GM18505 (cell line): ENCODE results near the gene SLC6A18.
"Not testable (repeated sequence)": the region's sequence is repeated elsewhere in the genome, so short reads cannot be mapped to it uniquely, and the experiment has no call there.

Source experiments
- ATAC-seq: cut with Tn5 transposase; IDR thresholded peaks from one replicate; pipeline ENCODE4 v1.9.1; 2021; ENCODE audit not compliant: unreplicated experiment
- POLR2A ChIP-seq: IDR thresholded peaks from 4 replicates; pipeline ENCODE4 v1.6.1; 2011; ENCODE audit warnings: borderline replicate concordance; ENCODE audit not compliant: insufficient read depth, insufficient read length; ENCODE audit errors: extremely low read depth

The SLC6A18 gene

DNA sequence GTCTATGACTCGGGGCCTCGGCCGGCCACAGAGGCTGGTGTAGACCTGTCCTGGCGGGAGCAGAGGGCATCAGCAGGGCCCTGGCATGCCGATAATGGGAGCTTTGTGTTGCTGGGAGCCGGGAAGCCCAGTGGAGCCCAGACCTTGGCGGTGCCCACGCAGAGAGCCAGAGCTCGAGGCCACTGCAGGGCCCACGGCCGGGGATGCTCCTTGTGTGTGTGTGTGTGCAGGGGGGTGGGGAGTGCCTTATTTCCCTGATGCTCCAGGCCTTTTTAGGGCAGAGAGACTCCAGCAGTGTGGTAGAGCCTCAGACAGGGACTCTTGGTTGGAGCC lies 5.4 kb upstream of the SLC6A18 start:
- no peak for ATAC-seq
- TF ChIP-seq POLR2A, result no peak

- no peak for ATAC-seq
- TF ChIP-seq POLR2A, result no peak
These were observed 4.8 kb upstream of the SLC6A18 start for GRCh38 chr5:1220351-1220750.

GRCh38 chr5:1220831-1221230 lies 4.3 kb upstream of the SLC6A18 start:
- ATAC-seq, result no peak
- TF ChIP-seq POLR2A, result no peak

GRCh38 chr5:1221721-1222120 lies 3.5 kb upstream of the SLC6A18 start:
- TF ChIP-seq POLR2A, result no peak
- ATAC-seq, result no peak

GRCh38 chr5:1222147-1222546 lies 3.0 kb upstream of the SLC6A18 start:
- no peak for TF ChIP-seq POLR2A
- ATAC-seq, result no peak

GRCh38 chr5:1222621-1223277 lies 2.4 kb upstream of the SLC6A18 start:
- no peak for TF ChIP-seq POLR2A

DNA sequence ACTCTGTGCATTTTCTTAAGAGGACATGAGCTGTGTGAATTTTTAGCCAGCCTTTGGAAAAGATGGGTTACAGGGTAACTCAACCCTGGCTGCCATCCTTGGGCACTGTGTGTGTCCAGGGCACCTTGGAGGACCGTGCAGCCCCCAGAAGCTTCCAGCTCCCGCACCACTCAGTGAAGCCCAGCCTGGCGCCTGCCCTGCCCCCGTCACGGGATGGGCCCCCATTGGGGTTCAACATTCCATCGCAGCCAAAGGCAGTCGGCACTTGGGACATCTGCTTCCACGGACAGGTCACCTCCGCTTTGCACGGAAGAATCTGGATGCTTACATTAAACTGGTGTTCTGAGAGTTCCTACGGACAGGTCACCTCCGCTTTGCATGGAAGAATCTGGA lies 1.9 kb upstream of the SLC6A18 start:
- no peak for TF ChIP-seq POLR2A
- ATAC-seq, result no peak

More at GRCh38 chr5:1222621-1223277, 2.4 kb upstream of the SLC6A18 start:
- no peak for ATAC-seq

GRCh38 chr5:1224631-1225030 lies 550 bp upstream of the SLC6A18 start:
- no peak for TF ChIP-seq POLR2A
- no peak for ATAC-seq

DNA sequence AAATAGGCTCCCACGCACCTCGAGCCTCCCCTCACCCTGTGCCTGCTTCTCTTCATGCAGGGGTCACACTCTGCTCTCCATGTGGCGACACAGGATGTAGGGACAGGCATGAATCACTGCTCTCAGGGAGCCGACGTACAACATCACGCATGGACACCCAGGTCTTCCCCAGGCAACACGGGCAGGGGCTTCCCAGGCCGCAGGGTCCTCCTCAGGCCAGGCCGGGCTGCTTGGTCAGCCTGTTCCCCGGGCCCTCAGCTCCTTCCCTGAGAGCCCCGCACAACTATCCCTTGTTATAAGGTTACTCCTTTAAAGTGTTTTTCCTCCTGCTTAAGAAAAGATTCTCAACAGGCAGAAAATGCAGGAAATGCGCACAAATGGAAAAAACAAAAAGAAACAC lies 1.1 kb downstream of the SLC6A18 start:
- TF ChIP-seq POLR2A, result no peak
- no peak for ATAC-seq

DNA sequence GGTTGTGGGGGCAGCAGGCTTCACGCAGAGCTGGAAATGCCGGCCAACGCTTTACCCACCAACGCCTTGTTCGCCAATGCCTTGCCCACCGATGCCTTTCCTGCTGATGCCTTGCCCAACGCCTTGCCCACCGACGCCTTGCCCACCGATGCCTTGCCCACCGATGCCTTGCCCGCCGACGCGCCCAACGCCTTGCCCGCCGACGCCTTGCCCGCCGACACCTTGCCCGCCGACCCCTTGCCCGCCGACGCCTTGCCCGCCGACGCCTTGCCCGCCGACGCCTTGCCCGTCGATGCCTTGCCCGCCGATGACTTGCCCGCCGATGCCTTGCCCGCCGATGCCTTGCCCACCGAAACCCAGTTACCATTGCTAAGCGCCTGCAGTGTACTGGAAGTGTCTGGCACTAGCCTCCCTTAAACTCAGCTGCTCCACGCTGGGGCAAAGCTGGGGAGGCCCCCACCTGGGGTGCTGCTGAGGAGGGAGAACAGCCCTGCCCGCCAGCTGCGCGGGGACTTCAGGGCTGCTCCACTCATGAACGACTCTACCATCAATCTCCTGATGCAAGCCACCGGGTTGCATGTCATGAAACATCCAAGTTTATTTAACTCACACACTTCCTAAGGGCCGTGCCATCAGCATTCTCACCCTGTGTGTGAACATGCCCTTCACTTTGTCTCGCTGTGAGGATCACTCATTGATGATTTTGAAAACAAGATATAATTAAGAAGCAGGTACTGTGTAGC lies 1.8 kb downstream of the SLC6A18 start:
- no peak for ATAC-seq
- TF ChIP-seq POLR2A, result no peak

- ATAC-seq, result no peak
- TF ChIP-seq POLR2A, result no peak
These were observed 2.5 kb downstream of the SLC6A18 start for GRCh38 chr5:1227667-1228066.

DNA sequence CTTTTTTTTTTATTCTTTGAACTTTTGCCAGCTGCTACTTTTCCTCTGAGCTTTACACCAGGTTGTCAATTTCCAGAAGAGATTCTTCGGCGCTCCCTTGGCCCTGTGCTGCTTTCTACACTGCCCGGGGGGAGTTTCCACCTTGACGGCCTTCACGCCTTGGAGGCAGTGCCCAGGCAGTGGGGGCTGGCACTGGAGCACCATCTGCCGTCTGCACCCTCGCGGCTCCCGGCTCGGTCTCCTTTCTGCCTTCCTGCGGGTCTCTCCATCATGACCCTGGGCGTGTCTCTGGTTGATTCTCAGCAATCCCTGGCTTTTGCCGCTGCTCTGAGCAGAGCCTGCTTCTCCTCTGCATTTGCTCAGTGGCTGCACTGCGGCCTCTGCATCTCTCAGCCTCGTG lies 2.9 kb downstream of the SLC6A18 start:
- TF ChIP-seq POLR2A, result no peak
- ATAC-seq, result no peak

- ATAC-seq, result not testable (repeated sequence)
These were observed 3.8 kb downstream of the SLC6A18 start for GRCh38 chr5:1229023-1229422.

GRCh38 chr5:1229822-1230221 lies 4.6 kb downstream of the SLC6A18 start:
- ATAC-seq, result no peak
- no peak for TF ChIP-seq POLR2A
